GM19452 (cell line): Measurements from ENCODE around the gene TREM1.
A peak's percentile ranks its signal among the peaks of the same experiment; 100 is the strongest.

ENCODE experiments used
- ATAC-seq: cut with Tn5 transposase; IDR thresholded peaks from one replicate; pipeline ENCODE4 v1.9.1; 2021; ENCODE audit not compliant: unreplicated experiment

TREM1 gene

DNA sequence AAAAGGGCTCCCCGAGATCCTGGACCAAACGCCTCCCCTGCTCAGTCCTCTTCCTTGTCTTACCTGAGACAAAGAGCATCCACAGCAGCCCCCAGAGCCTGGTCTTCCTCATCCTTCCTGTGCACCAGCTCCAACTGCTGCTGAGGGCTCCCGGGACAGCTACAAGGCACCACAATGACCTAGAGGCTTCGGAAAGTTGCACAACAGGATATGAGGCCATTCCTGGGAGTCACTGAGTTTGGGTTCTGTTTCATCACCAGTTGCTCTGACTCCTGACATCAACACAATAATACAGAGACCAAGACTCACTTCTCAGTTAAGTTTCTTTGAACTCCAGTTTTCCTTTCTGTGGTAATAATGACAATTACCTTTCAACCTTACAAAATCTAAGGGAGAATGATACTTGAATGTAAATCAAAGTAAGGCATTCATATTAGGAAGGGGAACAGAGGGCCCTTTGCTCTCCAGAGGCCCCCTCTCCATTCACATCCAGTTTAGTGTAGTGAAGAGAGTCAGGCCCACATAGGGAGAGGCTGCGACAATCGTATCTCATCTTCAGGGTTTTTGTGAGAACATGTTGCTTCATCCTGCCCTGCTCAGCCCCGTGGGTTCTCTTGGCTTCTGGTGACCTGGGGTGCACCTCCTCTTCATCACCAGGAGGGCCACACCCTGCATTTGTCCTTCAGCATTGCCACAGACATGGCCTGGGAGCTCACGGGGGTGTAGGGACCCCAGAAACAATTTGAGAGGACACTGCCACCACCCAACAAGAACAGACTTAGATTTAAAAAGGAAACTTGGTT lies at the start of gene TREM1:
TSS of gene TREM1 (minus strand) at position 139 of the 803 bp plus-strand sequence. CDS start at position 112, 27 bp downstream.
- no peak for ATAC-seq

DNA sequence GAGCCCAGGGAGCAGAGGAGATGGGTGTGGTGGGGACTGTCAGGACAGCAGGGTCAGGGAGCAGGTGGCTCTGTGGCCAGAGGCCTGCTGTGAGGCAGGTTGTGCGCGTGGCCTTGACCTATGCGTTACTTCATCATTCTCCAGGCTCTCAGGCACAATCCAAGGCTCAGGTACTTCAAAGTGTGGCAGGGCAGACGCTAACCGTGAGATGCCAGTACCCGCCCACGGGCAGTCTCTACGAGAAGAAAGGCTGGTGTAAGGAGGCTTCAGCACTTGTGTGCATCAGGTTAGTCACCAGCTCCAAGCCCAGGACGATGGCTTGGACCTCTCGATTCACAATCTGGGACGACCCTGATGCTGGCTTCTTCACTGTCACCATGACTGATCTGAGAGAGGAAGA lies 49.5 kb upstream of the TREM1 start:
- no peak for ATAC-seq

- no peak for ATAC-seq
Measured at GRCh38 chr6:41335296-41335695, 48.8 kb upstream of the TREM1 start, which contains the start of gene NCR2. TSS of gene NCR2 (plus strand) at chr6:41335608. CDS start at chr6:41335877, 269 bp downstream.

- no peak for ATAC-seq
Measured at GRCh38 chr6:41334482-41335040, 48.1 kb upstream of the TREM1 start.

DNA sequence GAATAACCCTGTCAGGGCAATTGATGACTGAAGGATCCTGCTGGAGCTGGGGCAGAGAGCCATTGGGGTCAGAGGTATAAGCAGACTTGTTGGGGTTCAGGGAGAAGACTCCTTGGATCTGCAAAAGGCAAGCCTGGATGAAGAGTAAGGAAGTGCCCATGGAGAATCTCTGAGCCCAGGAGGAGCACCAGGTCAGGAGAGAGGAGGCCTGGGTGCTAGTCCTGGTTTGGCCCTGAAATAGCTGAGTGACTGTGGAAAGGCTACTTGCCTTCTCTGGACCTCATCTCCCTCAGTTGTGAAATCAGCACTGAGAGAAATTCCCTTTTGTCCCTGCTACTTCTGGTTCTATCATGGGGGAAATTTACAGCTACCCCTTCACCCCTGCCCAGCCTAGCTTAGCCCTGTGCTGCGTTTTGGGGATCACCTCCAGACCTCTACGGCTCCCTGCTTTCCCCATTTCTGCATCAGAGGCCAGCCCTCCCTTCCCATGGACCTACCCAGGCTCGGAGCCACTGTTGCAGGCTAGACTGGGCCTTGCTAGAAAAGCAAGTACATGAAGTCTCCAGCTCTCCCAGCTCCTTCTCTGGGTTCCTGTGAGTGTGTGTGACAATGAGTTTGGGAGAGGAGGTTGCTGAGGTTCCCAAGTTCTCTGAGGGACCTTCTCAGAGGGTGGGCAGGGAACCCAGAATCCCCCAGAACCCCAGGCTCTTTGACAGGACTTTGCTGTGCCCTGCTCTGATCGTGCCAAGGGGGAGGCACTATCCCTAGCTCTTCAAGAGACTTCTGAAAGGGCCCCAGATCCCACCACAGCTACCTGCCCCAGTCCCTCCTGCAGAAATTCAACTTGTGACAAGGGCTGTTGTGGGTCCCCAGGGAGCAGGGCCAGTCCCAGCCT lies 46.6 kb upstream of the TREM1 start:
- no peak for ATAC-seq

GRCh38 chr6:41332241-41332640 lies 45.8 kb upstream of the TREM1 start:
- no peak for ATAC-seq

DNA sequence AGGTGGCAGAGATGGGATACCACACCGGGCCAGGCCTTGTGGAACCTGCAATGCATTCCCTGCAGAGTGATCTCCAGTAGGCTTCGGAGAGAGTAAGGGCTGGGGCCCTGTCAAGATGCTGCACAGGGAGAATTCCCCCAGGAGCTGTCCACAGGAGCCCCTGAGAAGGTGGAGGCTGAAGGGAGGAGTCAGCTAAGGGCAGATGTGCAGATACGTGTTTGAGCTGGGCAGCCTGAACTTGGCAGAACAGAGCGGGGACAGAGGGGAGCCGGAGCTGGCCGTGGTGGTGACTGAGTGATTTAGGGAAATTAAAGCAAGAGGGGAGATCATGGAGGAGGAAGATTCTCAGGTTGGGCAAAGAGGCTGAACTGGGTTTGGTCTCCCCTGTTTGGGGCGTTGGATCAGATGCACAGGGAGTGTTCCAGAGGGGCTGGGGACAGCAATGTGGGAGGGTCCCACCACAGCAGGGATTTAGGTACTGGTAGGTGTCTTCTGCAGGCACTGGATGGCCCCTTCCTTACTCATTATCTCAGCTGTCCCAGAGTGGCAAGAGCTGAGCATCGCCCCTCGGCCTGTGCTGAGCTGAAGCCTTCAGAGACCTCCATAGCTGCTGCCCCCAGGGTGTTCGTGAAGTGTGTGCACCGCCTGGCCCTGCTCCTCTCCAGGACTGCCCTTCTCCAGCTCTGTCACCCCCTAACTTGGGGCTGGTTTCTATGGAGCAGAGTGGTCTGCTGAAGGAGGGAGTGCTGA lies 45.1 kb upstream of the TREM1 start:
- ATAC-seq, result no peak

- ATAC-seq, result no peak
Measured at GRCh38 chr6:41327177-41327576, 40.7 kb upstream of the TREM1 start.

DNA sequence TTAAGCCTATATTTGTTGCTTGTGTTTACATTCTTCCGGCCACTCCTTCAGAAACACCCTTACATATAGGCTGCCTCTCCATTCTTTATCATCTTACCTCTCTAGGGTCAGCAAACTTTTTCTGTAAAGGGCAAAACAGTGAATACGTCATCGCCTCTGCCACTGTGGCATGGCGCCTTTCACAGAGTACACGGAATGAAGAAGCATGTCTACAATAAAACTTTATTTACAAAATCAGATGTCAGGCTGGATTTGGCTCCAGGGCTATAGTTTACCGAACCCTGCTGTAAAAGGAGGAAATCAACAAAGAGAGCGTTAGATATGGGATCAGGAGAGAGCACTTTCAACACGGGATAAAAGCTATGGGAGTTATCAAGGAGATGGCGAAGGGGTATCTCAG lies 39.6 kb upstream of the TREM1 start:
- ATAC-seq, result no peak

- ATAC-seq, result no peak
Measured at GRCh38 chr6:41325446-41326066, 39.1 kb upstream of the TREM1 start.

DNA sequence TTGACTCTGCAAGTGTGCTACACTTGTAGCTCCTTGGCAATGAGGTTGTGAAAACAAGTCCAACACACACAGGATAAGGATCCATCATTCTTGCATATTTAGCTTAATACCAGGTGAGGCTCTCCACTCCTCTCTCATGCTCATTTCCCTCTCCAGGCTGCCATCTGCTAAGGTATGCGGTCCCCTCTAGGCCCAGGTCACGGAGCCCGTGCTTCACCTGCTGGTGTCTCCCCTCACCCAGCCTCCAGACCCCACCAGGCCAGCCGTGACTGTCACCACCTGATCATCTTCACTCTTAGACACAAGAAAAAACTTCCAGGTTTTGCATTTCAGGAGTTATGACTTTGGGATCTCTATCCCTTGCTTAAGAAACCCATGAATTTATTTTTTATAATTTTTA lies 34.7 kb upstream of the TREM1 start:
- ATAC-seq, result no peak

- peak; percentile 86 for ATAC-seq
Measured at GRCh38 chr6:41318654-41319565, 32.4 kb upstream of the TREM1 start.

DNA sequence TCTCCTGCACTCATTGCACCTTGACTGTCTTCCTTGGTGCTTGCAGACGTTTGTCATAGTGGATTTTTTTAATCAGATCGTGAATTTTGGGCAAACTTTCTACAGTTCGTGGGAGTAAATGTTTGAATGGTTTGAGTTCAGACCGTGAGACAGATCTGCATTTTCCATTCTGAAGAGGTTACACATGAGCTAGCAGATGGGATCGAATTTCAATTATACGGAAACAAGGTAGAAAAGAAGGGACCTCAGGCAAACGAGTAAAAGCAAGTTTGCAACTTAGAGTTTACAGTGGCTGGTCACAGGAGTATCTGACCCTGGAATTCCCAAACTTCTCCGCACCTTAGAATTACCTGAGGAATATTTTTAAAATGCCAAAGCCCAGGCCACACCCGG lies 31.8 kb upstream of the TREM1 start:
- ATAC-seq, result no peak

GRCh38 chr6:41315943-41316620 lies 29.6 kb upstream of the TREM1 start:
- ATAC-seq, result no peak

DNA sequence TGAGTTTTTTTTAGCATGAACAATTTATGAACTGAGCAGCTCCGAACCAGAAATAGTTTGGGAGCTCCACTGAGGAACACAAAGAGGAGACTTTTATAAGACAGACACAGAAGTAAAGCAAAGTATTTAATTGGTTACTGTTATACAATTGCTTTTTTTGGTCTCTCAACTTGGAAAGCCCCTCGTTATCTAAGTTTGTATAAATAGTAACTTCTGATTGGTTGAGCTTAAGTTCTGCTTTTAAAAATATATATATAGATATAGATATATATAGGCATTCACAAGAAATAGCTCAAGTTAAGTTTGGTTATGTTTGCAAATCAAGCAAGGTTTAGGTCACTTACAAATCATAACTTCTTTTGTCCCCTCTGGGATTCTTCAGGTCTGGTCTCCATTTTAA lies 28.7 kb upstream of the TREM1 start:
- no peak for ATAC-seq

DNA sequence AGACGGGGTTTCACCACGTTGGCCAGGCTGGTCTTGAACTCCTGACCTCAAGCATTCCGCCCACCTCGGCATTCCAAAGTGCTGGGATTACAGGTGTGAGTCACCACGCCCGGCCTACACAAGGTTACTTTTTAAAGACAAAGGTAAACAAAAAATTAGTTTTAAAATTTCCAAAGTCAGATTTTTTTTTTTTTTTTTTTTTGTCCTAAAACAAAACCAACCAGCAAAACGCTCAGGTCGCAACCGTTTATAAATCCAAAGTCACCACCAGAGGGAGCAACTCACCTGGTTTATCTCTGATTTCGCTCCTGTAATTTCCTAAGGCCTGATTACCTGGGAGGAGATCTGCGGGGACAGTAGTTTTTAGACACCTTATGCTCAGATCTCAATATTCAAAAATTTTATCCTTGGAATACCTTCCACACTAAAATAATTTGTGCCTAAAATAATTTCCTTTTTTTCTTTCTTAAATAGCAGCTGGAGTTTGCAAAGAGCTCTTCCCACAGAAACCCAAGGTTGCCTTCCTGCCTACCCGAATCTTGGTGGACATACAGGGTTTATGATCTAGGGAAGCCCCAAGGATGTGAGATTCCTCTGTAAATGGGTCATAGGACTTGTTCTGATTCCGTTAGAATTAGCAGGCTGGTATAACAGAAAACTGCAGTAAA lies 19.8 kb upstream of the TREM1 start:
- no peak for ATAC-seq

DNA sequence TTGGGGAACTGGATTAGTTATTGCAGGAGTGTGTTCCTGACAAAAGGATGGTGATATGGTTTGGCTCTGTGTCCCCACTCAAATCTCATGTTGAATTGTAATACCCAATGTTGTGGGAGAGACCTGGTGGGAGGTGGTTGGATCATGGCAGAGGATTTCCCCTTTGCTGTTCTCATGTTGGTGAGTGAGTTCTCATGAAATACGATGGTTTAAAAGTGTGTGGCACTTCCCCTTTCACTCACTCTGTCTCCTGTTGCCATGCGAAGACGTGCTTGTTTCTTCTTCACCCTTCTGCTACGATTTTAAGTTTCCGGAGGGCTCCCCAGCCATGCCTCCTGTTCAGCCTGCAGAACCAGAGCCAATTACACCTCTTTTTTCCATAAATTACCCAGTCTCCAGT lies 16.2 kb upstream of the TREM1 start:
- ATAC-seq, result no peak

- ATAC-seq, result no peak
Measured at GRCh38 chr6:41298785-41299502, 12.5 kb upstream of the TREM1 start.
